Activated CD4-positive, alpha-beta T cell treated with anti-CD3 and anti-CD28 coated beads, Interleukin-2, Interleukin-4, amounts not matched to agents 100 ng/mL and 50 ng/mL, durations not matched to agents 16 hours and 8 hours (primary cell): ENCODE data around the gene TEKT5.
"Not testable (repeated sequence)": the region's sequence is repeated elsewhere in the genome, so short reads cannot be mapped to it uniquely, and the experiment has no call there.

Experiments
- DNase-seq: peaks from one replicate; pipeline ENCODE4 v3.0.0-alpha.2; 2020; ENCODE audit warnings: low spot score

The TEKT5 gene

GRCh38 chr16:10694830-10695229, at the start of gene TEKT5:
TEKT5 (minus strand) TSS chr16:10694930; CDS start chr16:10694873, 57 bp downstream.
- DNase-seq, result no peak

GRCh38 chr16:10743610-10744369, 49.1 kb upstream of the TEKT5 start, which contains the start of gene NUBP1:
NUBP1 (plus strand) TSS chr16:10743842; CDS start chr16:10743864, 22 bp downstream.
- peak; percentile 99 for DNase-seq

- DNase-seq, result no peak
Measured at GRCh38 chr16:10743227-10743609, 48.5 kb upstream of the TEKT5 start.

- no peak for DNase-seq
Measured at GRCh38 chr16:10741844-10742243, 47.1 kb upstream of the TEKT5 start.

- not testable (repeated sequence) for DNase-seq
Measured at GRCh38 chr16:10741249-10741648, 46.5 kb upstream of the TEKT5 start.

GRCh38 chr16:10740845-10741208, 46.1 kb upstream of the TEKT5 start:
- no peak for DNase-seq

GRCh38 chr16:10740000-10740844, 45.5 kb upstream of the TEKT5 start:
- DNase-seq, result no peak

GRCh38 chr16:10738231-10739077, 43.7 kb upstream of the TEKT5 start:
- DNase-seq, result peak; percentile 85

GRCh38 chr16:10737068-10737625, 42.4 kb upstream of the TEKT5 start:
- DNase-seq, result peak; percentile 83

GRCh38 chr16:10731790-10732189, 37.1 kb upstream of the TEKT5 start:
- DNase-seq, result no peak

- DNase-seq, result no peak
Measured at GRCh38 chr16:10729104-10730048, 34.6 kb upstream of the TEKT5 start.

- no peak for DNase-seq
Measured at GRCh38 chr16:10728003-10728887, 33.5 kb upstream of the TEKT5 start.

GRCh38 chr16:10708969-10709368, 14.2 kb upstream of the TEKT5 start:
- DNase-seq, result no peak

GRCh38 chr16:10699756-10700155, 5.0 kb upstream of the TEKT5 start:
- no peak for DNase-seq

GRCh38 chr16:10694306-10694705, 424 bp downstream of the TEKT5 start:
- DNase-seq, result no peak

GRCh38 chr16:10693889-10694288, 841 bp downstream of the TEKT5 start:
- DNase-seq, result no peak

- no peak for DNase-seq
Measured at GRCh38 chr16:10692470-10692869, 2.3 kb downstream of the TEKT5 start.

GRCh38 chr16:10688726-10689125, 6.0 kb downstream of the TEKT5 start:
- DNase-seq, result no peak

GRCh38 chr16:10688291-10688690, 6.4 kb downstream of the TEKT5 start:
- no peak for DNase-seq

GRCh38 chr16:10685709-10686108, 9.0 kb downstream of the TEKT5 start:
- DNase-seq, result no peak
